Mucosa of gallbladder (tissue), 1 donor: ENCODE measurements around the gene RBM10. TPM values are rescaled to one million over a fixed set of nuclear protein-coding genes. Genes with fewer than 3 reads are reported as not detected.
"Not testable (repeated sequence)": the region's sequence is repeated elsewhere in the genome, so short reads cannot be mapped to it uniquely, and the experiment has no call there.

Experiments used
- DNase-seq: peaks from one replicate; pipeline ENCODE4 v3.0.0-alpha.2; 2020; ENCODE audit warnings: low spot score
- total RNA-seq: library from RNA; stranded (reverse); gene quantifications from one replicate; pipeline ENCODE4 v1.2.1, GENCODE V29; 2021
- donor health status: DM: no; HTN: no; CAD: no.

Gene RBM10
- 47.6 TPM for total RNA-seq

GRCh38 chrX:47144626-47145394 is at the start of gene RBM10, which contains the start of gene NDUFB11:
Gene RBM10 (plus strand): TSS chrX:47145221. CDS start chrX:47147482, 2,261 bp downstream.
Gene NDUFB11 (minus strand): TSS chrX:47144702. CDS start chrX:47144679, 23 bp downstream.
- peak; percentile 93 for DNase-seq

- no peak for DNase-seq
Measured at GRCh38 chrX:47097018-47097417, 48.0 kb upstream of the RBM10 start.

- no peak for DNase-seq
Measured at GRCh38 chrX:47098338-47099094, 46.5 kb upstream of the RBM10 start.

GRCh38 chrX:47101206-47101605 is 43.8 kb upstream of the RBM10 start:
- DNase-seq = no peak

DNA sequence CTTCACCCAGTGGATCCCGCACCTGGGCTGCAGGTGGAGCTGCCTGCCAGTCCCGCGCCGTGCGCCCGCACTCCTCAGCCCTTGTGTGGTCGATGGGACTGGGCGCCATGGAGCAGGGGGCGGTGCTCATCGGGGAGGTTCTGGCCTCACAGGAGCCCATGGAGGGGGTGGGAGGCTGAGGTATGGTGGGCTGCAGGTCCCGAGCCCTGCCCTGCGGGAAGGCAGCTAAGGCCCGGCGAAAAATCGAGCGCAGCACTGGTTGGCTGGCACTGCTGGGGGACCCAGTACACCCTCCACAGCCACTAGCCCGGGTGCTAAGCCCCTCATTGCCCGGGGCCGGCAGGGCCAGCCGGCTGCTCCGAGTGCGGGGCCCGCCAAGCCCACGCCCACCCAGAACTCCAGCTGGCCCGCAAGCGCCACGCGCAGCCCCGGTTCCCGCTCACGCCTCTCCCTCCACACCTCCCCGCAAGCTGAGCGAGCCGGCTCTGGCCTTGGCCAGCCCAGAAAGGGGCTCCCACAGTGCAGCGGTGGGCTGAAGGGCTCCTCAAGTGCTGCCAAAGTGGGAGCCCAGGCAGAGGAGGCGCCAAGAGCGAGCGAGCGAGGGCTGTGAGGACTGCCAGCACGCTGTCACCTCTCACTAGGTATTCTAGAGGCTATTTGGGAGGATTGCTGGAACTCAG is 33.9 kb upstream of the RBM10 start:
- not testable (repeated sequence) for DNase-seq

DNA sequence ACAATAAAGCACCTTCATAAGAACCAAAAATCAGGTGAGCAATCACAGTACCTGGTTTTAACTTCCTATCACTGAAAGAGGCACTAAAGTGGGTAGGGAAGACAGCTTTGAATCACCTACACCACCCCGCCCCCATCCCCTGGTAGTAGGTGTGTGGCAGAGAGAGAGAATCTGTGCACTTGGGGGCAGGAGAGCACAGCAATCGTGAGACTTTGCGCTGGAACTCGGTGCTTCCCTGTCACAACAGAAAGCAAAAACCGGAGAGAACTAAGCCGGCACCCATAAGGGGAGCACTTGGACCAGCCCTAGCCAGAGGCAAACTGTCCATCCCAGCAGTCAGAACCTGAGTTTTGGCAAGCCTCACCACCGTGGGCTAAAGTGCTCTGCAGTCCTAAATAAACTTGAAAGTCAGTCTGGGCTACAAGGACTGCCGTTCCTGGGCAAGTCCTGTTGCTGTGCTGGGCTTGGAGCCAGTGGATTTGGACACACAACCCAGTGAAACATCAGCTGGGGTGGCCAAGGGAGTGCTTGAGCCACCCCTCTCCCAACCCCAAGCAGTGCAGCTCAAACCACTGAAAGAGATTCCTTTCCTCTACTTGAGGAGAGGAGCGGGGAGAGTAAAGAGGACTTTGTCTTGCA is 32.6 kb upstream of the RBM10 start:
- no peak for DNase-seq

- not testable (repeated sequence) for DNase-seq
Measured at GRCh38 chrX:47116551-47117110, 28.4 kb upstream of the RBM10 start.

GRCh38 chrX:47124466-47124865 is 20.6 kb upstream of the RBM10 start:
- not testable (repeated sequence) for DNase-seq

GRCh38 chrX:47129157-47129898 is 15.7 kb upstream of the RBM10 start:
- DNase-seq = peak; percentile 95

DNA sequence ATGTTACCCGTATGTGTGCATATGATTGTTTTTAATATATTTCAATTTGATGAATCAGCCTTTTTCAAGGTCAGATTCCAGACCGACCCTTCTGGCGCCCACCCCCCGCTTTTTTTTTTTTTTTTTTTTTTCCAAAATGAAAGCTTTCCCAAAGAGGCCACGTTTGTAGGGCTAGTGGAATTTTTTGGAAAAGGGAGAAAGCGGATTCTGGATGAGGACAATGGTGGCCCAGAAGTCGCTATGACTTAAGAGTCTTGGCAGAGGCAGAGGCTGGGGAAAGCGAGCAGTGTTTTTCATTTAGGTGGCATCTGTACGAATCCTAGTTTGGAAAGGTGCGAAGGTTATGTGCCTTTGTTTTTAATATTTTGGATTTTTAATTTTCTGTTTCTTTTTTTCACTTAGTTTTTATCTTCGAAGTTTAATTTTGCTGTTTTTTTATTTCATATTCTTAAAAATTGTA is 15.1 kb upstream of the RBM10 start:
- DNase-seq = no peak

DNA sequence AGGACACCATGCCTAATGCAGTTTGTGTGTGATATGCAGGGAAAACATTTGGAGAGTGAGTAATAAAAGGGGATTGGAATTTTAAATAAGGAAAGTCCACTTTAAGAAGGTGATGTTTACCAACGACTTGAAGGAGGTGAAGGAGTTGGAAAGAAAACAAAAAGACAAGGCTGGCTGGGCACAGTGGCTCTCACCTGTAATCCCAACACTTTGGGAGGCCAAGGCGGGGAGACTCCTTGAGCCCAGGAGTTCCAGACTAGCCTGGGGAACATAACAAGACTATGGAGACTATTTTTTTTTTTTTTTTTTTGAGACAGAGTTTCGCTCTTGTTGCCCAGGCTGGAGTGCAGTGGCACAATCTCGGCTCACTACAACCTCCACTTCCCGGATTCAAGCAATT is 11.5 kb upstream of the RBM10 start:
- no peak for DNase-seq

DNA sequence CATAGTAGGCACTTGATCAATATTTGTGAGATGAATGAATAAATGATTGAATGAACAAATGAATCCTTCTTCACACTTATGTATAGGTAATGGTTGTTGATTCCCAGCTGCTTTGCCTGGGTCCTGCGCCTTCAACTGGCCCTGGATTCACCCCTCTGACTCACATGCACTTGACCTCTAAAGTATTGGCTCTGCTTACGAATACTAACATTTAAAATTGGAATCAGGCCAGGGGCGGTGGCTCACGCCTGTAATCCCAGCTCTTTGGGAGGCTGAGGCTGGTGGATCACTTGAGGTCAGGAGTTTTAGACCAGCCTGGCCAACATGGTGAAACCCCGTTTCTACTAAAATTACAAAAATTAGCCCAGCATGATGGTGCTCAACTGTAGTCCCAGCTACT is 9.4 kb upstream of the RBM10 start:
- DNase-seq = peak; percentile 27

GRCh38 chrX:47138171-47138570 is 6.8 kb upstream of the RBM10 start:
- no peak for DNase-seq

DNA sequence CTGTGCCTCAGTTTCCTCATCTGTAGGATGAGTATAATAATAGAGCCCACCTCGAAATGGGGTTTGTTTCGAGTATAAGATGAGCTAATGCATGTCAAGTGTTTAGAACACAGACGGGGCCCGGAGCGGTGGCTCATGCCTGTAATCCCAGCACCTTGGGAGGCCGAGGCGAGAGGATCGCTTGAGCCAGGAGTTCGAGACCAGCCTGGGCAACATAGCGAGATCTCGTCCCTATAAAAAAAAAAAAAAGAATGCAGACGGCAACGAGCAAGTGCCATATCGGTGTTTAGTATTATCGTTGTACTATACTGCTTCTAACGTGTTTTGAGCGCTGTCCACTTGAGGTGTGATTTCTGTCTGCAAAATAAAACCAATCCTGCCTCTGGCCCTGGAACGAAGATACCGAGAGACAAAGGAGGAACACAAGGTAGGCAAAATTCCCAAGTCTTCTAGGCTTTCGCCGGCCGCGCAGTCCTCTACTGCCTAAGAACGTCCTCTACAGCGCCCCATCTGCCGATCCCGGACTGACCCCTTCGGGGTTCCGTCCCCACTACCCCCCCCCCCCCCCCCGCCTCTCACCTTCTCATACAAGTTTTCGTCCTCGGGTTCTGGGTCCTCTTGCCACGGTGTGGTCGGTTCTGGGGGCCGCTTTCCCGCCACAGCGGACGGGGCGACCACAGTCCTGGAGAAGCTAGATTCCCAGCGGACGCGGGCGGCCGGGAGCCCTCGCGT is 961 bp upstream of the RBM10 start:
- DNase-seq = peak; percentile 30

GRCh38 chrX:47145395-47146120 is 537 bp downstream of the RBM10 start:
- no peak for DNase-seq

DNA sequence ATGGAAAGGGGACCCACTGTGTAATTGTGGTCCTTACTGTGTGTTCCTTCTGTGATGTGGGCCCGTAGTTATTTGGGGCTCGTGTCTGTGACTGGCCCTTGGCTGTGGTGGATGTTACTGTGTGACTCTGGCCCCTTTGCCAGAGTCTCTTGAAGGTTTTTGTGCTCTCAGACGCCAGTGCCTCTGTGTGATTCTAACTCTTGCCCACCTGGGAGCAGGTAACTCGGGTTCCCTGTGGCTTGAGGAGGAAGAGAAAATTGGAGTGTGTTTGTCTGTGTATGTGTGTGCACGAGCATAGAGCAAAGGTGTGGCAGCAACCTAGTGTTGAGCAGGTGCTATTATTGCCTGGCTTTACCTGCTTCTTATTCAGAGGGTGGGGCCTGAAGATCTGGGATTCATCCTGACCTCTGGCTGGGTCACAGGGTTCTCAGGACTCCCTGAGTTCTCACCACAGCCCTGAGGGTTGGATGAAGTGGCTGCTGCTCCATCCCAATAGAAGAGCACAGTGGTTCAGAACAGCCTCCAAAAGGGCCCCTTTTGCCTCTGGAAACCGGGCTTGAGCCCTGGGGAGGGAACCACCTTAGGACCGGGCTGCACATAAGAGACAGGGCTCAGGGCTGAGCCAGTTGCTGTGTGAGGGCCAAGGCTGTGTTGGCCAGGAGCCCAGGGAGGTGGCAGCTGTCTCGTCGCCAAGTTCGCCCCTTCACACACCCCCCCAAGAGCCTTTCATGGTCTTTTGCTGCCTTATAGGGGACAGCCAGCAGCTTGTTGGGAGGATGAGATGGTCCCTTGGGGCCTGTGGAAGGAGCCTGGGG is 1.3 kb downstream of the RBM10 start:
- DNase-seq = no peak

DNA sequence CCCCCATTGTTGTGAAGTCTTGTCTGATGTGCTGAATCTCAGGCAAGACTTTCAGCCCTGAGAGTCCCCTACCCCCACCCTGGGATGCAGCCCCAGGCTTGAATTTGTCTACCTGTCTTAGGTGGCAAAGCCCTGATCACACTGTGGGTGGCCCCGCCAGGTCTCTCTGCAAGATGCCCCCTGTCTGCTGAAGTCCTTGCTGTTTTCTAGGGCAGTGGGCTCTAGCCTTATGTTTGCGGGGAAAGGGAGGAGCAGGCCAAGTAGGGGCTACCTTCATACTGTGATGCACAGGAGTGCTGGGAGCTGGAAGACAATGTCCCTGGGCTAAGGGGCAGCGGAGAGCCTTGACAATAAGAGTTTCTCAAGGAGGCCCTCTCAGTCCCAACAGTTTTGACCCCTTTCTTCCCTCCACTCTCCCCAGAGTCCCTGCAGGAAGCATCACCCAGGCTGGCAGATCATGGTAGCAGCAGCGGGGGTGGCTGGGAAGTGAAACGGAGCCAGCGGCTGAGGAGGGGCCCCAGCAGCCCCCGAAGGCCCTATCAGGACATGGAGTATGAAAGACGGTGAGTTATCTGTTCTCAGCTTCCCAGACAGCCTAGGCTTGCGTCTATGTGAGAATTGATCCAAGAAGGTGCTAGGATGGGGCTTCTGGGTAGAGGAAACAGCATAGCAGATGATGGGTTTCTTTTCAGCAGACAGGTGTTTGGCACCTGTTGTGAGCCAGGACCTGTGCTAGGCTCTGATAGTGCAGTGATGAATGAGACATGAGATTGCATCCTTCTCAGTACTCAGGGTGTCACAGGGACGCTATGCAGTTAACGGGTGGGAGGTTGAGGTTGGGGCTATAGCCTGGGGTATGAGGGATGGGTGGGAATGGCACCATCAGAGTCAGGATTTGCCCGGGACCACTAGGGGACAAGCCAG is 2.2 kb downstream of the RBM10 start:
- no peak for DNase-seq
